ENCODE measurements around the gene NAP1L3. TPM values are rescaled to one million over a fixed set of nuclear protein-coding genes. Genes with fewer than 3 reads are reported as not detected.
A peak's percentile ranks its signal among the peaks of the same experiment; 100 is the strongest.

Gene NAP1L3
- 1 to 10 TPM; 7.6 to 7.7 TPM for total RNA-seq
- 4.4 TPM for polyA plus RNA-seq (2013, experiment 1 of 2)
- polyA plus RNA-seq (2013, experiment 2 of 2), result 5.6 TPM
- 1.1 to 24.1 (median 14.1) reads per million in 172 experiments for total RNA-seq

GRCh38 chrX:93673056-93673868 lies at the start of gene NAP1L3:
NAP1L3 (minus strand) TSS chrX:93673578; CDS start chrX:93673304, 274 bp downstream.
- Mint-ChIP-seq H3K27ac (peak within 1 kb of the TSS; percentile 90), H3K27me3 (no peaks in the 10 kb centered on the region), H3K4me3 (peak within 1 kb of the TSS; percentile 98), H3K9me3 (no peaks in the 10 kb centered on the region), H3K4me1 (ENCODE audit: low read depth) (peaks cover 20% of the 10 kb centered on the region), H3K36me3 (ENCODE audit: low read depth) (peaks cover 6% of the 10 kb centered on the region)
- ChIA-PET POLR2A (interaction anchor here (0.6 kb wide), 1 partner anchor 46 kb away, joined by 3 read pairs; no protein-coding TSS in a partner anchor), CTCF (no interaction called here)
- DNase-seq, result peak; percentile 22 to 79 (median 47)
- peak within 1 kb of the TSS; percentile 30 to 41 for H3K27ac ChIP-seq (ENCODE audit: low read depth in 1 of 2, low read length in 2 of 2)
- peaks cover 13% of the 10 kb centered on the region for H3K4me1 ChIP-seq (ENCODE audit: insufficient read depth, low read length)
- ATAC-seq (ENCODE audit: poor library complexity), result peak; percentile 63
- H3K27me3 ChIP-seq (ENCODE audit: control insufficient read depth in 1 of 2, insufficient read depth in 2 of 2, low read length in 2 of 2), result no peaks in the 10 kb centered on the region
- H3K4me3 ChIP-seq (ENCODE audit: low read length), result peak within 1 kb of the TSS; percentile 64
- peaks cover 0 to 5% of the 10 kb centered on the region in 2 experiments for H3K9me3 ChIP-seq (ENCODE audit: control insufficient read depth in 1 of 2, insufficient read depth in 1 of 2, low read length in 2 of 2)
- H3K36me3 ChIP-seq (ENCODE audit: insufficient read depth, low read length), result no peaks in the 10 kb centered on the region
- TF ChIP-seq CTCF (IDR thresholded peaks at IDR 0.05), result no peak
- intact Hi-C loops (cut with DNase I, micrococcal nuclease), result no loop called here

- Mint-ChIP-seq H3K9me3 (no peaks in the 10 kb centered on the region), H3K4me1 (ENCODE audit: low read depth) (no peaks in the 10 kb centered on the region), H3K36me3 (ENCODE audit: low read depth) (no peaks in the 10 kb centered on the region), H3K27me3 (no peaks in the 10 kb centered on the region), H3K4me3 (no peak overlapping the region), H3K27ac (no peak overlapping the region)
- H3K9me3 ChIP-seq (ENCODE audit: control insufficient read depth in 1 of 2, insufficient read depth in 1 of 2, low read length in 2 of 2), result no peaks in the 10 kb centered on the region
- ATAC-seq (ENCODE audit: poor library complexity) (no peak), DNase-seq (no peak)
- no peak overlapping the region for H3K27ac ChIP-seq (ENCODE audit: low read depth in 1 of 2, low read length in 2 of 2)
- H3K27me3 ChIP-seq (ENCODE audit: control insufficient read depth in 1 of 2, insufficient read depth in 2 of 2, low read length in 2 of 2), result no peaks in the 10 kb centered on the region
- CTCF ChIA-PET, result no interaction called here
- H3K4me3 ChIP-seq (ENCODE audit: low read length), result no peak overlapping the region
- intact Hi-C loops (cut with DNase I, micrococcal nuclease), result no loop called here
- TF ChIP-seq CTCF (IDR thresholded peaks at IDR 0.05), result no peak
- no peaks in the 10 kb centered on the region for H3K4me1 ChIP-seq (ENCODE audit: insufficient read depth, low read length)
- no peaks in the 10 kb centered on the region for H3K36me3 ChIP-seq (ENCODE audit: insufficient read depth, low read length)
- POLR2A ChIA-PET, result no interaction called here
These were observed 37.7 kb upstream of the NAP1L3 start for GRCh38 chrX:93711076-93711475.

- DNase-seq, result no peak
- no peaks in the 10 kb centered on the region for H3K4me1 ChIP-seq (ENCODE audit: insufficient read depth, low read length)
- no peaks in the 10 kb centered on the region for H3K4me1 Mint-ChIP-seq (ENCODE audit: low read depth)
- ATAC-seq (ENCODE audit: poor library complexity), result no peak
- H3K27me3 Mint-ChIP-seq, result no peaks in the 10 kb centered on the region
- no peaks in the 10 kb centered on the region for H3K36me3 ChIP-seq (ENCODE audit: insufficient read depth, low read length)
- H3K4me3 Mint-ChIP-seq, result no peak overlapping the region
- H3K27ac Mint-ChIP-seq, result no peak overlapping the region
- no peak for TF ChIP-seq CTCF (IDR thresholded peaks at IDR 0.05)
- no peaks in the 10 kb centered on the region for H3K9me3 Mint-ChIP-seq
- H3K36me3 Mint-ChIP-seq (ENCODE audit: low read depth), result no peaks in the 10 kb centered on the region
- H3K27me3 ChIP-seq (ENCODE audit: control insufficient read depth in 1 of 2, insufficient read depth in 2 of 2, low read length in 2 of 2), result no peaks in the 10 kb centered on the region
- H3K9me3 ChIP-seq (ENCODE audit: control insufficient read depth in 1 of 2, insufficient read depth in 1 of 2, low read length in 2 of 2), result no peaks in the 10 kb centered on the region
- intact Hi-C loops (cut with DNase I, micrococcal nuclease), result no loop called here
- POLR2A ChIA-PET, result no interaction called here
- H3K27ac ChIP-seq (ENCODE audit: low read depth in 1 of 2, low read length in 2 of 2), result no peak overlapping the region
- CTCF ChIA-PET, result no interaction called here
- no peak overlapping the region for H3K4me3 ChIP-seq (ENCODE audit: low read length)
These were observed 30.3 kb upstream of the NAP1L3 start for GRCh38 chrX:93703701-93704100.

Measured in CD4-positive, alpha-beta T cell (primary cell).